GM19324 (cell line): ENCODE measurements around the gene TLR7.

Experiments
- ATAC-seq: cut with Tn5 transposase; IDR thresholded peaks from one replicate; pipeline ENCODE4 v1.9.1; 2021; ENCODE audit warnings: mild to moderate bottlenecking, moderate library complexity; ENCODE audit not compliant: unreplicated experiment, low FRiP score

The TLR7 gene

GRCh38 chrX:12921886-12922598 is 55.2 kb downstream of the TLR7 start:
- ATAC-seq, result no peak

GRCh38 chrX:12922599-12922919 is 55.7 kb downstream of the TLR7 start:
- ATAC-seq, result no peak

- ATAC-seq, result no peak
These were observed 62.8 kb downstream of the TLR7 start for GRCh38 chrX:12929701-12930100.

- ATAC-seq, result no peak
These were observed 63.3 kb downstream of the TLR7 start for GRCh38 chrX:12930150-12930549.

GRCh38 chrX:12932244-12932643 is 65.4 kb downstream of the TLR7 start:
- ATAC-seq, result no peak

- ATAC-seq, result no peak
These were observed 68.0 kb downstream of the TLR7 start for GRCh38 chrX:12934850-12935249.

- no peak for ATAC-seq
These were observed 70.1 kb downstream of the TLR7 start for GRCh38 chrX:12936947-12937346.
